NCI-H2029 treated with DMSO at 0.1 percent for 48 hours (cell line): ENCODE results near the gene CCDC83.

Source experiments
- DNase-seq: peaks from one replicate; lab custom pipeline; 2025; lab: John Stamatoyannopoulos, UW

Gene CCDC83

DNA sequence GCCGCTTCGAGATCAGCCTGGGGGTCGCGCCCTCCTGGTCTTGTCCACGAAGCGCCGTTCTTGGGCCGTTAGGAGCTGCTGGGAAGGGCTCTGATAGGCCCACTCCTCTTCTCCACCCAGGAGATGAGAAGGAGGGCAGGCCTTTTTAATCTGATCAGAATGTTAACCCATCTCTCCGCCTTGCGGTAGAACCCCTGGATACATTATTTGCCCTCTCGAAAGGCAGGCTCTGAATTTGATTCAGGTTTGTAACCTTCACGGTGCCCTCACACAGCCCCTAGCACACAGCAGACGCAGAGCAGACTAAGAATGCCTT lies at the start of gene CCDC83:
CCDC83 (plus strand) TSS at position 43 of the 316 bp plus-strand sequence. CDS start 9,741 bp downstream, outside the sequence.
- no peak for DNase-seq

DNA sequence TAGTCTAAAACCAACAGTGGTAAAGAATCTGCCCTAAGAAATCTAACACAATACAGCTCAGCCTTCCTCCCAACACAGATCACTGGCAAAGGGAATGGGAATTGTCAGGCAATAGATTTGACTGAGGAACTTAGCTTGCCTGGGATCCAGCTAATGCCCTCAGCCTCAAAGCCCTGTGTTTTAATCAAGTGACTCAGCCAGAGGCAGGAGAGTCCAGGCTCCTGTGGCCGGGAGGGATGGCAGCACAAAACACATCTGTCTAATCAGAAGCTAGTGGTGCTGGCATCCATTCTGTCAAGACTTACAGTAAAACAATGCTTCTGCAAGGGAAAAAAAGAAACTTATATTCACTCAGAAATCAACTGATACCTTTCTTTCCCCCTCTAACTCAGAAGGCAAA lies 49.8 kb upstream of the CCDC83 start:
- DNase-seq, result no peak

DNA sequence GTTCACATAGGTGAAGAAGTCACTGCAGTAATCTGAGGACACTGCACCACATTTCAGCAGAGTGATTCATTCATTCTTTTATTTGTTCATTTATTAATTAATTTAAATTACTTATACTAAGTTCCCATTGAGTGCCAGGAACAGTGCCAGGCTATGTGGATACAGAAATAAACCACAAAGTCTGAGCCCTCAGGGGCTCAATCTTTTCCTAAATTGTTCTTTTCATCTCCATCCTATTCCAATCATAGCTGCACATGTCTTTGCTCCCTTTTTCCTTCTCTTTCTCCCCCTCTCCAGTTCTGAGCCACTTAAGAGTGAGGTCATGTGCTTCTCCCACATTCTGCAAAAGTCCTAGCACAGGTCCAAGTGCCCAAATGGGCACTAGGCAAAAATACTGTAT lies 49.2 kb upstream of the CCDC83 start:
- no peak for DNase-seq

- DNase-seq, result no peak
Measured at GRCh38 chr11:85806876-85807275, 48.3 kb upstream of the CCDC83 start.

DNA sequence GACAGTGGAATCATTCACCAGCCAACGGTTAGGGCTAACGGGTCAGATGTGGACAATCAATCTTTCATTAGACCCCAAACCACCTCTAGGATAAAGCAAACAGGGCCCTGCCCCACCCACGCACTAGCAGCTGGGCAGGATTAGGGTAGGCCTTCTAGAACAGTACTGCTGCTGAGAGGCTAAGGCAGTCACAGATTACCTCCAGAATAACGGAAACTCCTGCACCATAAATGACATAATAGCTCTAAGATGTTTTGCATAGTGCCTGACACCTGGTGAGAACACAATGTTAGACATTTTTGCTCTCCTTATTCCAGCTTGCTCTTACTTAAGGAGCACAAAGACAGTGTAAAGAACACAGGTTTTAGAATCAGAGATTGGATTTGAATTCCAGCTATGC lies 46.0 kb upstream of the CCDC83 start:
- DNase-seq, result no peak

DNA sequence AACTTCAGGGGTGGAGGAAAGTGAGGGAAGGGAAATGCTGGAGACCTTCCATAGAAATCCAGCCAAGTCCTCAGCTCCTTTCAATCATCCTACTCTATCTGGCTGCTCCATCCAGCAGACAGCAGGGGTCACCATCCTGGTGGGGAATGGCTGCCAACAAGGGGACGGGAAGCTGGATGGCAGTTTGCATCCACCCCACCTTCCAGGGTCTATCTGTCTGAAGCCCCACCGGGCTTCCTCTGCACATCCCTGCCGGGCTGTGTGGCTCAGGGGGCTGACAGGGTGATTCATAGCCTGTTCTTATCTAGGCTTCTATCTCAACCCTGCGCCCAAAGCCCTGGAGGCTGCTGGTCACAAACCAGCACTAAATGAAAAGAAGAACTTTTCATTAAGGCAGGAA lies 45.3 kb upstream of the CCDC83 start:
- no peak for DNase-seq

DNA sequence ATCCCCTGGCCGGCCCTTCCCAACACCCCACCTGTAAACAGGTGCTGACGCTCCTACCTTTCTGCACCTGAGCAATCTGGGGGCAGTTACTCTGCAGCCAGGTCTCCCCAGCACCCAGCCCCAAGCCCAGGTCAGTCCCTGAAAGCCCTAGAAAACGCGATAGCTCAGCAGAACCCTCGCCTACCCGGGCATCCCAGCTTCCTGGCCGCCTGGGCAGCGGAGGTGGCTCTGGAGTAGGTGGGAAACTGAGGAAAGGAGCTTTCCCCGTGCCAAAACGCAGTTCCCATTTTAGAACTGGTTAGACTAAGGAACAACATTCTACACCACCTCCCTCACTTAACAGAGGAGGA lies 44.7 kb upstream of the CCDC83 start:
- no peak for DNase-seq

DNA sequence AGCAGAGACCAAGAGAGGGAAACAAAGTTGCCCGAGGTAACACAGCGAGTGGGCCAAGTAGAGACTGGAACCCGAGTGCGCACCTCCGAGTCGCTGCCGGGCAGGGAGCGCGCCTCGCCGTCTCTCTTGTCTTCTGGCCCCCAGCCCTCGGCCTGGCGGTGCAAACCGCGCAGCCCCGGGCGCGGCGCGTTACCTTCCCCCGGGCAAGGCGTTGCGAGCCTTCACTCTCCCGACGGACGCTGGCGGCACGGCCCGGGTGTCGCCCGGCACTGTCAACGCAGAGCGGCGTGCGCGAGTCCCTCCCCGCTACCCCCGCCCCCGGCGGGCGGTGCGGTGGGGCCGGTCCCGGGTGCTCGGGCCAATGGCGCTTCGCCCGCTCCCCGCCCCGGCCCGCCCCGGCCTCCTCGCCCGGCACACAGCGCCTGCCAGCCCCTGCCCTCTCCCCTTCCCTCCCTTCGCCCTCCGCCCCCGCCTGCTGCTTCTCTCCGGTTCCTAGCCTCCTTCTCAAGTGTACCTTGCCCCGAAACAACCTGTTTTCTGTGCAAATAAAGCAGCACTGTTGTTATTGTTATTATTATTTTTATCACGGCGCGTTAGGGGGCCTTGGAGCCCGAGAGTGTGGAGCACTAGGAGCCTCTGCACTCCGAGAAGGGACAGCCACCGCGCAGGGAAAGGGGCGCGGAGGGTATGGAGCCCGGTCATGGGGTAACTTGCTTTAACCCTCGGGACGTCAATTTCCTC lies 44.1 kb upstream of the CCDC83 start, which contains the start of gene SYTL2:
SYTL2 (minus strand) TSS at position 271 of the 741 bp plus-strand sequence. CDS start 53,416 bp downstream, outside the sequence.
- DNase-seq, result no peak

DNA sequence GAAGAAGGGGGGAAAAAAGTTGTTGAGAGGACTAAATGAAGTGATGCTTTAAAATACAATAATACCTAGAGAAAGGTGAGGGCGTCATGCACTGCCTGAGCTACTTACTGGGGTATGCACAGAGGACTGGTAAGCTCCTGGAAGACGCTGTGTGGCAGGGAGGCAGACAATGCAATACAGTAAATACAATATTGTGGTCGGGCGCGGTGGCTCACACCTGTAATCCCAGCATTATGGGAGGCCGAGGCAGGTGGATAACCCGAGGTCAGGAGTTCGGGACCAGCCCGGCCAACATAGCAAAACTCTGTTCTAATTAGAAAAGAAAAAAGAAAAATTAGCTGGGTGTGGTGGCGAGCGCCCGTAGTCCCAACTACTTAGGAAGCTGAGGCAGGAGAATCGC lies 43.6 kb upstream of the CCDC83 start:
- no peak for DNase-seq

GRCh38 chr11:85813721-85814120 lies 41.5 kb upstream of the CCDC83 start:
- no peak for DNase-seq

GRCh38 chr11:85815186-85815931 lies 39.8 kb upstream of the CCDC83 start:
- DNase-seq, result no peak

DNA sequence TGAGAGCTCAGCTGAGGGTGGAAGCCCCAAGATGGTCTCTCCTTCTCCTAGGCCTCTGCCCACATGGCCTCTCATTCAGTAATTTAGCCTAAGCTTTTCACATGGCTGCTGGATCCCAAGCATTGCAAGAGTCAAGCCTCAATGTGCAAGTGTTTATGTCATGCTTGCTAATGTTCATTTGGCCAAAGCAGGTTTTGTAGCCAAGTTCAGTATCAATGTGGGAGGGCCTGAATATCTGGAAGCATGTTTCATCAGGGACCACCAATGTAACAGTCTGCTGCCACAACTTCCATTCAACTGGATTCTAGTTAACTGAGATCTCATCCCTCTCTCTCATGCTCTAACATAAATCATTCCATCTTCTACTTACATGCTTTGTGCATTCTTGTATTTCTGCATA lies 35.7 kb upstream of the CCDC83 start:
- DNase-seq, result no peak

- no peak for DNase-seq
Measured at GRCh38 chr11:85821636-85822035, 33.5 kb upstream of the CCDC83 start.

DNA sequence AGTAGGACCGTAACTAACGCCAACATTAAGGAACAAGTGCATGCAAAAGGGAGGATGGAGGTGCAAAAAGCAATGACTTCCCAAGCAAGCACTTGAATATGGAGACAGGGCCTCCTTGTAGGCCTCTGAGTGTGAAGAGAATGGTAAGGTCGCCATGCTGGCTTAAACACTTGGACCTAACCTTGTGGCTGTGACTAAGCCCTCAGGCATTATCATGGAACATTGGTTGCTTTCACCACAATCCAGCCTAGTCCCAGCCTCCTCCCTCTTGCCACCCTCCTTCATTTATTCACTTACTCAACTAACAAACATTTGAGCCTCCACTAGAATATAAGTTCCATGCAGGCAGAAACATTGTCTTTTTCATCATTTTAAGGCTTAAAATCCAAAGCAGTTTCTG lies 32.4 kb upstream of the CCDC83 start:
- DNase-seq, result no peak

- no peak for DNase-seq
Measured at GRCh38 chr11:85823816-85824215, 31.4 kb upstream of the CCDC83 start.

- DNase-seq, result no peak
Measured at GRCh38 chr11:85825616-85826015, 29.6 kb upstream of the CCDC83 start.

DNA sequence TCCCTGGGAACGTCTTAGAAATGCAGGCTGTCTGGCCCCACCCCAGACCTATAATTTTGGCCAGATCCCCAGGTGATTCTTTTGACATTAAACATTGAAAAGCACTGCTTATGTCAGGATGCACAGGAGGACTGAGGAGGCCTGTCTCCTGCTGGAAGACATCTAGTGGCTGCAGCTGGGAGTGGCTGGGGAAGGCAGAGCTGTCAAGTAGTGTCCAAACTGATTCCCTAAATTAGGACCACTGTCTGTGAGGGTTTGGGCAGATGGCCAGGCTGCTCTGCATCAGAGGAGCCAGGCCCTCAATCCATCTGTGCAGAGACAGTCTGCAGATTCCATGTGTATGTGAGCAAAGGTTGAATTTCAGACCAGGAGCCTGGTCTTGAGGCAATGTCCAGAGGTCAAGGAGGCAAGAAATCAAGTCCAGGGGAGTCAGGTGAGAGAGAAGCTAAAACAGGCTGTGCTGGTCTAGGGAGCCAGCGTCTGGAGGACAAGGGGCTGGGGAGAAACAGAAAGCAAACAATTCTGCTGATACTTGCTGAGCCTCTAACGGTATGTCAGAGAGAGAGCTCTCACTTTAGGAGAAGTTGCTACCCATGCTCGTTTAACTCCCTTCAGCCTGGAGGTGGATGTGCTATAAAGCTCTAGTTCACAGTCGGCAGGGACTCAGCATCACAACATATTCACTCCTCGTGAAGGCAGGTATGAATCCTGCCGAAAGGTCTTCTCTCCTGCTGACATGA lies 28.9 kb upstream of the CCDC83 start:
- no peak for DNase-seq

DNA sequence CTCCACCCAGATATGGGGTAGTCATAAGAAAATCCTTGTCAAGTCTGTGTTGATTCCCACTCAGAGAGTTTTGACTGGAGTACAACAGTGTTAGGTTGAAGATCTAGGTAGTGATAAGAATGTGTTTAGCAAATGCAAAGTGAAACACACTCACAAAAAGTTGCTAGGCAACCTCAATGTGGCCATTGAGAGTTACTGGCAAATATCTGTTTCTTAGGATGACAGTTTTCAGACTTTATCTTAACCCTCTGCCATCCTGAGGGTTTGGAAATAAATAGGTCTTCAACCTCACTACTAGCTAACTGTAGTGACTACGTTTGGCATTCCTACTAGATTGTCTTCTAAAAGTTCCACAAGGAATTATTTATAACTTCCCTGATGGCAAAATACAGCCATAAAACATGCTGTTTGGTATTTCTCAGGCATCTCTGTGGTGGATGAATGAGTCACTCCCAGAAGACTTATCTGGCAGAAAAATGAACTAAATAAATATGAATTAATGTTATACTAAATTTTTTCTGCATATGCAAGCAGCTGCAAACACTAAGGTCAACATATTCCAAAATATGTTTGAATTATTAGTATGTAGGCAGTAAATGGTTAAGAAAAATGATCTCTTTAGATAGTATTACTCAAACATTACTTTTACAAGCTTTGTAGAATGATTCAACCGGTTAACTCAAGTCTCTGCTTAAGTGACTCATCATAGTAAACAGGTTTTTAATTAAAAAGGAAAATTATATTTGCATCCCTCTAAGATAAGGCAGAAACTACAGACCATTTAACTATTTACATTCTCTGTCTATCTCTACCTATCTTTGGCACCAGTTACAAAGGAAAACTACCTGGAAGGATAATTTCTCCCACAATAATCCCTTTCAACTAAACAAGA lies 27.2 kb upstream of the CCDC83 start:
- no peak for DNase-seq

DNA sequence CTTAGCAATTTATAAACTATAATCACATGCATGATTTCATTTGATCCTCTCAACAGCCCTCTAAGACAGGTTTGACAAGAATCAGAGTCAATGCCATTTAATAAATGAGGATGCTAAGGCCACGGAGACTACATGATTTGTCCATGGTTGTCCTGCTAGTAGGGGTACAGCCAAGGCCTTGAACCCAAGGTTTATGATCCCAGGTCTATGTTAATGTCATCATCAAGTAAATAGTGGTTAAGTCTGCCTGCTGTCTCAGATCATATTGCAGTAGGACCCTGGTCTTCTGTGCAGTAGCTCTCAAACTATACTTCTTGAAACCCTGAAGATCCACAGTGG lies 26.6 kb upstream of the CCDC83 start:
- DNase-seq, result no peak

DNA sequence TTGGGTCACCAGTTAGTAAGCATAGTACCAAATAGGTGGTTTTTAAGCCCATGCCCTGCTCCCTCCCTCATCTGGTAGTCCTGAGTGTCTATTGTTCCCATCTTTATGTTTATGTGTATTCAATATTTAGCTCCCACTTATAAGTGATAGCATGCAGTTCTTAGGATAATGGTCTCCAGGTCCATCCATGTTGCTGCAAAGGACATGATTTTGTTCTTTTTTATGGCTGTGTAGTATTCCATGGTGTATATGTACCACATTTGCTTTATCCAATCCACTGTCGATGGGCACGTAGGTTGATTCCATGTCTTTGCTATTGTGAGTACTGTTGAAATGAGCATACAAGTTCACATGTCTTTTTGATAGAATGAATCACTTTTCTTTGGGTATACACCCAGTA lies 26.0 kb upstream of the CCDC83 start:
- DNase-seq, result no peak

DNA sequence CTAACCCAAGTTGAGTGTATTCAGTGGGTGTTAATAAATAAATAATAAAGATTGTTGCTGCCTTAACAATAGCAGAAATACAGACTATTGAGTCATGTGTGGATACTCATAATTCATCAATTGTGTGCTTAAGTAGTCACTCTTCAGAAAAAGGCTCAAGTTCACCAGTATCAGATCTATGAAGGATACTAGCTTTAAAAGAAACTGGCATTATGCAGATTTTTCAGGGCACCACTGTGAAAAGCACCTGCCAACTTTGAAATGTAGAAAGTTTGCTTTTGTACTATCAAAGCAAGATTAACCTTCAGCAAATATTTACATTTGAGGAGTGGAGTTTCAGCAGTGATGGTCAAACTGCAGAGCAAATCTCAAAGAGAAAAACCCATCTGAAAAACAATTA lies 24.1 kb upstream of the CCDC83 start:
- DNase-seq, result no peak

- DNase-seq, result no peak
Measured at GRCh38 chr11:85835263-85835662, 19.9 kb upstream of the CCDC83 start.
